ENCODE data around the gene CACNA2D3.

CACNA2D3 gene

DNA sequence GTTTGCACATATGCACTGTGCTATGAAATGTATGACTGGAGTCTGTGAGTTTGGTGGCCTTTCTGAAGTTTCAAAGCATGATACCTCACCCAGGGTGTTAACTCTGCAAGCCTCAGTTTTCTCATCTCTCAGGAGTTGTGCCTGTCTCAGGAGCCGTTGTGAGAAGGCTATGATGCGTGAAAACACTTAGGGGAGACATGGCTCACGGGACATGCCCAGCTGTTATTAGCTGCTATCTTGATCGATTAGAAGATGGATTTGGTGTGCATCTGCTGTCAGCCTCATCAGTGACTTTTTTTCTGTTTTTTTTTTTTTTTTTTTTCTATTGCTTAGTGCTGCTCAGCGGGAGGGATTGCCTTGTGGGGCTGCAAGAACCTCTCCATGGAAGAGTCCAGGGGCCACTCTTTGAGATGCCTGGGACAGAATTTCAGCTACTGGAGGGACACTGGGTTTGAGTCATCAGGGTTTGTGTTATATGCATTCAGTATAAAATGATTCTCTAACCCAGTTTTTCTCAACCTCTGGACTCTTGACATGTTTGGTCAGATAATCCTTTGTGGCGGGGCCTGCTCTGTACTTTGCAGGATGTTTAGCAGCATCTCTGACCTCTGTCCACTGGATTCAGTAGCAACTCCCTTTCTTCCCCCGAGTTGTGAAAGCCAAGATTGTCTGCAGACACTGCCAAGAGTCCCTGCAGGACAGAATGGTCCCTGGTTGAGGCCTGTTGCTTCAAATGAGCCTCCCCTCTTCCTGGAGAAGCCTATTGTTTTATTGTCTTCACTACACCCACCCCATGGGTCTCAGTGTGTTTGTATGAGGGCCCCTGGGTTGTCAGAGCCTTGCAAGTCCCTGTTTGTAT, 181.4 kb downstream of the CACNA2D3 start:
- TF ChIP-seq, protein P1, sequence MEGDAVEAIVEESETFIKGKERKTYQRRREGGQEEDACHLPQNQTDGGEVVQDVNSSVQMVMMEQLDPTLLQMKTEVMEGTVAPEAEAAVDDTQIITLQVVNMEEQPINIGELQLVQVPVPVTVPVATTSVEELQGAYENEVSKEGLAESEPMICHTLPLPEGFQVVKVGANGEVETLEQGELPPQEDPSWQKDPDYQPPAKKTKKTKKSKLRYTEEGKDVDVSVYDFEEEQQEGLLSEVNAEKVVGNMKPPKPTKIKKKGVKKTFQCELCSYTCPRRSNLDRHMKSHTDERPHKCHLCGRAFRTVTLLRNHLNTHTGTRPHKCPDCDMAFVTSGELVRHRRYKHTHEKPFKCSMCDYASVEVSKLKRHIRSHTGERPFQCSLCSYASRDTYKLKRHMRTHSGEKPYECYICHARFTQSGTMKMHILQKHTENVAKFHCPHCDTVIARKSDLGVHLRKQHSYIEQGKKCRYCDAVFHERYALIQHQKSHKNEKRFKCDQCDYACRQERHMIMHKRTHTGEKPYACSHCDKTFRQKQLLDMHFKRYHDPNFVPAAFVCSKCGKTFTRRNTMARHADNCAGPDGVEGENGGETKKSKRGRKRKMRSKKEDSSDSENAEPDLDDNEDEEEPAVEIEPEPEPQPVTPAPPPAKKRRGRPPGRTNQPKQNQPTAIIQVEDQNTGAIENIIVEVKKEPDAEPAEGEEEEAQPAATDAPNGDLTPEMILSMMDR (IDR thresholded peaks at IDR 0.05; ENCODE audit: insufficient read depth, low read depth, low read length, missing control alignments): no peak
- H3K4me3 ChIP-seq (ENCODE audit: low read depth, low read length): no peak overlapping the region
- no peak for DNase-seq (ENCODE audit: low read depth)

DNA sequence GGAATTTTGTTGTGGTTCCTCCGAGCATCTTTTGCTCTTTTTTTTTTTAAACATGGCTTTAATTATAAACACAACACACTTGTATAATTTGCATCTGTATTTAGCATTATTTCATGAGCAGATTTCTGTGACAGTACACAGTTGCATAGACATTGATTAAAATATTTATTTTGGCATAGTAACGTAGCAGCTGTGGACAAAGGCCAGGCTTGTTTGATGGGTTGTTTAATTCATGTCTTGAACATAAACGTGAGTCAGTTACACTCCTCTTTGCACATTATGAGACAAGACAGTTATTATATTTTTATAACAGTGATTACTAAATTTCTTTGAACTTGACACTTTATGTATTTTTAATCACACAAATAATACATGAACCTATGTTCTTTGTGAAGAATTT, 182.5 kb downstream of the CACNA2D3 start:
- DNase-seq (ENCODE audit: low read depth): no peak
- TF ChIP-seq, protein P1 (IDR thresholded peaks at IDR 0.05; ENCODE audit: insufficient read depth, low read depth, low read length, missing control alignments): no peak
- no peak overlapping the region for H3K4me3 ChIP-seq (ENCODE audit: low read depth, low read length)

DNA sequence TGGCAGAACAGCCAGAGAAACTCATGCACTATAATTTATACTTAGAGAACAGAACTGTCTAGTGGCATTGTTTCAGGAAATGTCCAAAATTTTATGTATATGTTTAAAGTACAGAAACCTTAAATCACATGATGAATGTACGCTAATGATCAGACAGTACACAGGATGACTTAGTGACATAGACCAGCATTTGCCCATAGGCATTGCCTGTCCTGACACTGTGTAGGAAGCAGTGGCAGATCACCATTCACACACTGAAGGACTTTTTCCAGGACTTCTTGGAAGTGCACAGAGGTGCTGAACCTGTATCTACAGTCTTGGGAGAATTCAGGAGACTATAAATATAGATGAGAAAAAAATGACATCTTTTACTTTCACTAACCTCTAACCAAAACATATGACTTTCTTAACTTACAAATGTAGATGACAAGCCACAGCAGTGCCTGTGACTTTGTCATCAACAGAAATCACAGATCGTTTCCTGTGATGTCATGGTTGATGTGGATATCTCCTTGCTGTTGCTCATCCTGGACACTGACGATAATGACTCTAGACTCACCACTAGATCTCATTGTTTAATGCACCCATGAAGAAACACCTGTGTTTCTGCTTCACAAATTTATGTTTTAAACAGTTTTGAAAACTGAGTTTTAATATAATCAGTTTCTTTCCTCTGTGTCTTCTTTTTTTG, 183.2 kb downstream of the CACNA2D3 start:
- DNase-seq (ENCODE audit: low read depth): no peak
- TF ChIP-seq, protein P1 (IDR thresholded peaks at IDR 0.05; ENCODE audit: insufficient read depth, low read depth, low read length, missing control alignments): no peak
- H3K4me3 ChIP-seq (ENCODE audit: low read depth, low read length): no peak overlapping the region

DNA sequence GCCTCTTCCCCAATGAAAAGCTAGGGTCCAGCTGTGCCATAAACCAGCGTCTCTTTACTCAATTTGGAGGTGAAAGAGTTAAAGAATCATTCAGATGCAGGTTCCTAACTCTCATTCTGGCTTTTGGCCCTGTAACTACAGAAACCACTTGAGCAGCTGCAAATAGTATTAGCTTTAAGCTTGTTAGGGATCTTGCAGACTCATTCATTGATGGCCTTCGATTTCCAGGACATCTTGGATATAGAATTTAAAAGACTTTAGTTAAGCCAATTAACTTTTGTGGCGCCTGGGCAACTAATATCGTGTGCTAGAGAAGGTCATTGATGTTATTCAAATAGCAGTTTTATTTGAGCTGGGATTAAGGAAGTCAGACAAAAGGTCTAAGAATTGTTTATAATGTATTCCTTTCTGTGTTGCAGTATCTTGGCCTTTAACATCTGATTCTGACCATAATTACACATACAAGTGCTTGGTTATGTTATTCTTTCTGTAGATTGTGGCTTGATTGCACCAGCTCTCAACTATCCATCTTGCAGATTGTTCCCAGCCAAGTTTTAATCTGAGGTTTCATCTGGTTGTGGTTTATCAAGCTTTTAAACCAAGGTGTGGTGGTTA, 185.3 kb downstream of the CACNA2D3 start:
- TF ChIP-seq, protein P1 (IDR thresholded peaks at IDR 0.05; ENCODE audit: insufficient read depth, low read depth, low read length, missing control alignments): no peak
- DNase-seq (ENCODE audit: low read depth): no peak

DNA sequence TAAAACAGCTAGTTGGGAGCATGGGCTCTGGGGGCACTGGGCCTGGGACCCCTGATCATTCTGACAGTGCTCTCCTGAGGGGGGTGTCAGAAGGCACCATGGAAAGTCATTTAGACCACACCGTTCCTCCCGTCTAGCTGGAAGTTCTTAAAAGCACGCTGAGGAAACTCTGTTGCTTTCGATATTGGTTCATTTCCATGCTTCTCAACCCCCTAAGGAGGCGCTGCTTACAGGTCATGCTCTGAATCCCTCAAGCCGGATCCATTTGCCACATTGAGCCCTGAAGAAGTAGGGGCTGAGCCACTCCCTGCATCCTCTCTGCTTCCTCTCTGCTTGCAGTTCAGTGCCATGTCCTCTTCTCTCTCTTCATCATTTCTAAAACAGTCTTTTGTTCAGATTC, 187.2 kb downstream of the CACNA2D3 start:
- H3K4me3 ChIP-seq (ENCODE audit: low read depth, low read length): no peak overlapping the region
- TF ChIP-seq, protein P1 (IDR thresholded peaks at IDR 0.05; ENCODE audit: insufficient read depth, low read depth, low read length, missing control alignments): no peak
- DNase-seq (ENCODE audit: low read depth): no peak

More for the DNA sequence above, 185.3 kb downstream of the CACNA2D3 start:
- no peak overlapping the region for H3K4me3 ChIP-seq (ENCODE audit: low read depth, low read length)

DNA sequence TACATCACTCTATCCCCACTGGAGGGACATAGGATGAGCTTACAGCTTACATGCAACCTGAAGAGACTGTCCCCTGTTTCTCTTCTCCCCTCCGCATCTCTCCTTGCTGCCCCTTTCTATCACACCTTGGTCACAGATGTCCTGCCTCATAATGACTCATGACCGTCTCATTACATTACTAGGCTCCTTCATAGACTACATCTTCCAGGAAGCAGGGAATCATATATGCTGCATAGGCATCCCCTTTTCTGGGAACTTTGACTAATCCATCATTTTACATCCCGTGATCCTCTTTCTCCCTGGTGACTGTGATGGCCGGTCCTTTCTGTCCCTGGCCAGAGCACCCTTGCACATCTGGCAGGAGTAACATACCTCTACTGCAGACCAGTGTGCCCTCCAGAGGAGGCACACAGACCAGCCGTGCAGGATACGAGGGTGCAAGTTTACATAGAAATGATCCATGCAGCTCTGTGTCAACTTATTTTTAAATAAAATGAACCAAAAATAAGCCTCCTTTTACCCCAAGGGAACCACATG, 188.9 kb downstream of the CACNA2D3 start:
- H3K4me3 ChIP-seq (ENCODE audit: low read depth, low read length): no peak overlapping the region
- TF ChIP-seq, protein P1 (IDR thresholded peaks at IDR 0.05; ENCODE audit: insufficient read depth, low read depth, low read length, missing control alignments): no peak
- DNase-seq (ENCODE audit: low read depth): no peak
